OCI-LY7 (cell line): ENCODE measurements around the gene IPPK.

Experiments
- EZH2phosphoT487 ChIP-seq: fragments of 200-600 bp; sonication (generic); IDR thresholded peaks from 2 replicates; pipeline ENCODE4 v1.6.1; 2018; ENCODE audit warnings: low read depth, borderline replicate concordance, mild to moderate bottlenecking, mixed run types, antibody characterized with exemption, low read length, moderate library complexity, mixed read lengths
- TF ChIP-seq, protein P1 (sequence below): fragments of 200-600 bp; sonication (generic); conservative IDR thresholded peaks from 2 replicates; pipeline ENCODE4 v1.5.1; 2014; ENCODE audit warnings: mild to moderate bottlenecking, antibody characterized with exemption, low read length, moderate library complexity, mixed read lengths

DNA sequence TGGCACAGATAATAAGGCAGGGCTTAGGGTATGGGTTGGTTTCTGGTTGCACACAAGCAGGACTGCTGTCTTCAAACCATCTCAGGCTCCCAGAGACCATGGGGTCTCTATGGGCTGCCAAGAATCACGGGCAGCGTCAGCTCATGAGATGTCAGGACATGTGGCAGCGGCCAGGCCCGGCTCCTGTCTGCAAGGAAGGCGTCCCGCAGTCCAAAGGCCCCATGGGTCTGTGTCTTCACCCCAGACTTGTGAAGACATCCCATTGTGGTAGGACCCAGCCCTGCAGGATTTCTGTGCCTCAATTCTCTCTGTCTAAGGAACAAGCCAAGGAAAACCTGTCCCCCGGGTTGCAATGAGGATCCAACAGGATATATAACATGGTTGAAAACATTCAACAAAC, 32.6 kb downstream of the IPPK start:
- TF ChIP-seq, protein P1, sequence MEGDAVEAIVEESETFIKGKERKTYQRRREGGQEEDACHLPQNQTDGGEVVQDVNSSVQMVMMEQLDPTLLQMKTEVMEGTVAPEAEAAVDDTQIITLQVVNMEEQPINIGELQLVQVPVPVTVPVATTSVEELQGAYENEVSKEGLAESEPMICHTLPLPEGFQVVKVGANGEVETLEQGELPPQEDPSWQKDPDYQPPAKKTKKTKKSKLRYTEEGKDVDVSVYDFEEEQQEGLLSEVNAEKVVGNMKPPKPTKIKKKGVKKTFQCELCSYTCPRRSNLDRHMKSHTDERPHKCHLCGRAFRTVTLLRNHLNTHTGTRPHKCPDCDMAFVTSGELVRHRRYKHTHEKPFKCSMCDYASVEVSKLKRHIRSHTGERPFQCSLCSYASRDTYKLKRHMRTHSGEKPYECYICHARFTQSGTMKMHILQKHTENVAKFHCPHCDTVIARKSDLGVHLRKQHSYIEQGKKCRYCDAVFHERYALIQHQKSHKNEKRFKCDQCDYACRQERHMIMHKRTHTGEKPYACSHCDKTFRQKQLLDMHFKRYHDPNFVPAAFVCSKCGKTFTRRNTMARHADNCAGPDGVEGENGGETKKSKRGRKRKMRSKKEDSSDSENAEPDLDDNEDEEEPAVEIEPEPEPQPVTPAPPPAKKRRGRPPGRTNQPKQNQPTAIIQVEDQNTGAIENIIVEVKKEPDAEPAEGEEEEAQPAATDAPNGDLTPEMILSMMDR: no peak
- TF ChIP-seq EZH2phosphoT487: no peak
